GM06990 (cell line): Measurements from ENCODE around the gene ACIN1.

ENCODE experiments used
- DNase-seq: peaks from one replicate; pipeline ENCODE4 v3.0.0-alpha.2; 2011; ENCODE audit not compliant: insufficient read length; ENCODE audit errors: extremely low read depth
- H3K27me3 ChIP-seq: replicated peaks from 2 replicates; pipeline ENCODE4 v1.6.0; 2011; ENCODE audit warnings: low read length; ENCODE audit not compliant: control insufficient read depth, insufficient read depth
- H3K36me3 ChIP-seq: 2 replicates; pipeline ENCODE4 v1.5.1; 2011; ENCODE audit warnings: low read length; ENCODE audit not compliant: control insufficient read depth, insufficient read depth
- H3K4me3 ChIP-seq: replicated peaks from 2 replicates; pipeline ENCODE4 v1.5.1; 2011; ENCODE audit warnings: low read depth, mild to moderate bottlenecking, control low read depth, low read length
- TF ChIP-seq, protein P1 (sequence below): IDR thresholded peaks from 2 replicates; pipeline ENCODE4 v1.5.1; 2011; ENCODE audit warnings: low read length, control low read depth, mild to moderate bottlenecking, inconsistent platforms; ENCODE audit not compliant: insufficient read depth, poor library complexity, severe bottlenecking

ACIN1 gene

DNA sequence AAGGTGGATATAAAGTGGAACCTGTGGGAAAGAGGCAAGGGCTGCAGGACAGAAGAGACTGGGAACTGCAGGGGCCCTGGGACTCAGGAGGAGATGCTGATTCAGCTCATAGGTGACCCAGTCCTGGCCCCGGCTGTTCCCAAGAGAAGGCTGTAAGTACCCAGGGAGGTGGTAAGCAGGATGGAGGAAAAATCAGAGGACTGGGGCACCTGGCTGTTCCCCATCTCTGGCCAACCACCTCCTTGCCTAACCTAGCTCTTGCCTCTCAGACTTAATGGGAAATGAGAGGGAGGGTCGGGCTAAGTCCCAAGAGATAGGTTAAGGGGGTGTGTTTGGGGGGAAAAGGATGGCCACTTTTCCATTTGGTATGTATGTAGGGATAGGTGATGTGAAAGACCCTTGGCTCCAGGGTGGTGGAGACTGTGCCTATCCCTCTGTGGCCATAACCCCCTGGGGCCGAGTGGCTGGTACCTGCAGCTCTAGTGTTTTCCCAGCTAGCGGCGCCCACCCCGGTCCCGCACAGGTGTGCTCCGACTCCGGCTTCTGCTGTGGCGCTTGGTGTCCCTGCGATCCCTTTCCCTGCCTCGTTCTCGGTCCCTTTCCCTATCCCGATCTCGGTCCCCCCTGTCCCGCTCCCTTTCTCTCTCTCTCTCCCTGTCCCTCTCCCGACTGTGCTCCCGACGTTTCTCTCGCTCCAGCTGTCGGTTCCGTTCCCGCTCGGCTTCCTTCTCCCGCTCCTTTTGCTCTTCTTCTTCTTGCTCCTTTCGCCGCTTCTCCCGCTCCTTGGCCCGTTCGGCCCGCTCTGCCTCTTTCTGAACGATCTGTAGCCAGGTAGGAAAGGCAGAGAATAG lies 36.1 kb downstream of the ACIN1 start:
- no peak for DNase-seq
- no peak overlapping the region for H3K4me3 ChIP-seq
- peaks cover 26% of the 10 kb centered on the region for H3K36me3 ChIP-seq
- TF ChIP-seq, protein P1, sequence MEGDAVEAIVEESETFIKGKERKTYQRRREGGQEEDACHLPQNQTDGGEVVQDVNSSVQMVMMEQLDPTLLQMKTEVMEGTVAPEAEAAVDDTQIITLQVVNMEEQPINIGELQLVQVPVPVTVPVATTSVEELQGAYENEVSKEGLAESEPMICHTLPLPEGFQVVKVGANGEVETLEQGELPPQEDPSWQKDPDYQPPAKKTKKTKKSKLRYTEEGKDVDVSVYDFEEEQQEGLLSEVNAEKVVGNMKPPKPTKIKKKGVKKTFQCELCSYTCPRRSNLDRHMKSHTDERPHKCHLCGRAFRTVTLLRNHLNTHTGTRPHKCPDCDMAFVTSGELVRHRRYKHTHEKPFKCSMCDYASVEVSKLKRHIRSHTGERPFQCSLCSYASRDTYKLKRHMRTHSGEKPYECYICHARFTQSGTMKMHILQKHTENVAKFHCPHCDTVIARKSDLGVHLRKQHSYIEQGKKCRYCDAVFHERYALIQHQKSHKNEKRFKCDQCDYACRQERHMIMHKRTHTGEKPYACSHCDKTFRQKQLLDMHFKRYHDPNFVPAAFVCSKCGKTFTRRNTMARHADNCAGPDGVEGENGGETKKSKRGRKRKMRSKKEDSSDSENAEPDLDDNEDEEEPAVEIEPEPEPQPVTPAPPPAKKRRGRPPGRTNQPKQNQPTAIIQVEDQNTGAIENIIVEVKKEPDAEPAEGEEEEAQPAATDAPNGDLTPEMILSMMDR, result no peak
- H3K27me3 ChIP-seq, result no peaks in the 10 kb centered on the region

DNA sequence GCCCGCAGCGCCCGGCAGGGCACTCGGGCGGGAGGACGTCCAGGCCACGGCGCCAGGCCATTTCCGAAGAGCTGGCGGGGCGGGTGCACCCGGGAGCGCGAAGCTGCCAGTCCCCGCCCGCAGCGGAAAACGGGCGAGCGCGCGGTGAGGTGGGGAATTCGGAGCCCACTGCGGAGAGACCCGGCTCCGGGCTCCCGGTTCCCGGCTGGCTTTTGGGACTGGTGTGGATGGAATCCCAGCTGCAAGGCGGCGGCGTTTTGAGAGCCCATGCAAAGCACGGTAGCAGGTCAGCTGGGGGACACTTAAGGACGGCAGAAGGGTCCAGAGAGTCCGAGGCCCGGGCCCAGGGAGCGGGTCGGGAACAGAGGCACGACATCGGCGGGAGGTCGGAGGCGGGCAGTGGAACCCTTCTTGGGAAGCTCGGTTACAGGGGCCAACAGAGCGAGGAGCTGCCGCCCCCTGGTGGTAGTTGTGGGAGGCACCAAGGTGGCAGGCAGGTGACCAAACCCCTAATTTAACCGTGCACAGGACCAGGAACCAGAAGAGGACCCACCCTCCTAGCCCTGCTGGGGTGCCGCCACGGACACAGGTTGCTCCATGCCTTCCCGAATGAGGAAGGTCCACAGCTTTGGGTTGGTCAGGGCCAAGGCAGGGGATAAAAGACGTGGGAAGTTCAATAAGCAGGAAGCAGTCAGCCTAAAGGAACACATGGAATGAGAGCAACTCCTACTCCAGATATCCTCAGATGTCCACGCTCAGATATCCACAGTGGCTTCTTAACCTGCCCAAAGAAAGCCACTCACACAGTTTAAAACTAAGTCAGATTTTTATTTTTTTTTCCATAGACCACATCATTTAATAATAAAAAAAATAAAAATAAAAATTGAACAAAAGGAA lies 36.9 kb downstream of the ACIN1 start:
- Histone ChIP-seq H3K27me3 (no peaks in the 10 kb centered on the region), H3K36me3 (peaks cover 20% of the 10 kb centered on the region), H3K4me3 (peak overlapping the region; percentile 61)
- TF ChIP-seq, protein P1, result peak; percentile 93
- peak; percentile 78 for DNase-seq

DNA sequence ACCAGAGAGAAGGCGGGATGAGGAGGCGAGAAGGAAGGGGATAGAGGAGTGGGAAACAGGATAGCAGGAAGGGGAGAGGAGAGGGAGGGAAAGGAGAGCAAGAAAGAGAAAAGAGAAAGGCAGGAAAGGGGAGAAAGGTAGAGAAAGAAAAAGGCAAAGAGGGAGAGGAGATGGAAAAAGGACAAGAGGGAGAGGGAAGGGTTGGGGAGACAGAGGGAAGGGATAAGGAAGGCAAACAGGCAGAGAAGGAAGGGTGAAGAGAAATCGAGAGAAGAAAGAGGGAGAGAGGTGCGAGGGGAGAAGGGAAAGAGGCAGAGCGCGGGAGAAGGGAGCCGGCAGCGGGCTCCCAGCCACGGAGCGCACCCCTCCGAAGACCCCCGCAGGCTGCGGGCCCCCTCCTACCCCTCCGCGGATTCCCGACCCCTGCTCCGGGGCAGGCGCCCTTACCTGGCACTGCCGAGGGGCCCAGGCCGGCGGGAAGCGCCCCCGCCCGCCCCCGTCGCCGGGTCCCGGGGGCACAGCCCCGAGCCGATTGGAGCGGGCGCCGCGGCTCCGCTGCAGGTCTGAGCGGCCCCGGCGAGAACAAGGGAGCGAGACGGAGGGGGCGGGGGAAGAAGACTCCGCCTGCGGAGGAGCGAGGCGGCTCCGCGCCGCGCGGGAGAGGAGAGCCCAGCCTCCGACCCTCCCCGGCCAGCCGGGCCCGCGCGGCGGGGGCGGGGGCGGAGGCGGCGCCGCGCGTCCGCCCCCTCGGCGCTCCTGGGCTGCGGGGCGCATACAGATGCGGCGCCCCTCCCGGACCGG lies 37.8 kb downstream of the ACIN1 start, which contains the start of gene CDH24:
TSS of gene CDH24 (minus strand) at position 565 of the 801 bp plus-strand sequence. CDS start 1,787 bp downstream, outside the sequence.
- H3K36me3 ChIP-seq, result peaks cover 15% of the 10 kb centered on the region
- peak; percentile 75 for DNase-seq
- peak within 1 kb of the TSS; percentile 61 for H3K4me3 ChIP-seq
- TF ChIP-seq, protein P1, result no peak
- no peaks in the 10 kb centered on the region for H3K27me3 ChIP-seq

DNA sequence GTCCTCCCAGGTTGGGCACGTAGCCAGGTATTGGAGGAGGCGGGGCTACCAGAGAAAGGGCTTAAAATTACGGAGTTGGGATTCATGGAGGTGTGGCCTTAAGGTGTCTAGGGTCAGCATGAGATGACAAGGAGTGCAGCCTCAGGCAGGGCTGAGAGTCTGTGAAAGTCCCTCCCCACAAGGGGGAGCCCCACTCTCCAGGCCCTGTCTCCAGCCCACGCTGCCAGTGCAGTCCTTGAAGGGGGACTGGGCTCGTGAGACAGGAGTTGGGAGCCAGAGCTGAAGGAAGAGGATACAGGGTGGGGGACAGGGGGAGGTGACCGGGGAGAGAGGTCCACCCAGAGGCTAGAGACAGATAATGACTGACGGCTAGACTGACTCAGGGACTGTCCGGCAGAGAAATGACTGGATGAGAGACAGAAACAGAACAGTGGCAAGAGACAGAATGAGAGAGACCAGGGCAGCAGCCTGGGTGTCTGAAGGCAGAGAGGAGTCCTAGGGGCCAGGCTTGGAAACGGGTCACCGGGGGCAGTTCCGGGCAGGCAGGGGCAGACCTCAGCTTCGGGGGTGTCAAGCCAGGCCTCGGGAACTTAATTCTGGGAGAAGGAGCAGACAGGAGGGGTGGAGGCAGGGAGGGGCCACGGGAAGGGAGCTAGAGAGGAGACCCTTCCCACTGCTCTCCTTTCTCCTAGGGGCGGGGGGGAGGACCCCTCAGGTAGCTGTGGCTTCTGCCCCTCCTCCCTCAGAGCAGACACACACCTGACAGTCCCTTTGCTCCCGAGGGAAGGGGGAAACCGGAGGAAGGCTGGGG lies 38.6 kb downstream of the ACIN1 start:
- H3K36me3 ChIP-seq, result peaks cover 13% of the 10 kb centered on the region
- TF ChIP-seq, protein P1, result peak; percentile 90
- H3K4me3 ChIP-seq, result no peak overlapping the region
- H3K27me3 ChIP-seq, result no peaks in the 10 kb centered on the region
- peak; percentile 67 for DNase-seq
